Astrocyte of the cerebellum (primary cell): Measurements from ENCODE around the gene DIS3L2.

Experiments used
- DNase-seq: peaks from one replicate; pipeline ENCODE4 v3.0.0-alpha.2; 2011; ENCODE audit warnings: low read depth
- H3K4me3 ChIP-seq: 2 replicates; pipeline ENCODE4 v1.5.1; 2011; ENCODE audit warnings: mild to moderate bottlenecking, low read depth, low read length, moderate library complexity
- CTCF ChIP-seq: IDR thresholded peaks from 2 replicates; pipeline ENCODE4 v1.5.1; 2012; ENCODE audit warnings: low read length, low read depth, moderate library complexity, mild to moderate bottlenecking; ENCODE audit errors: missing control alignments
- in situ Hi-C: cut with HindIII; loops from 2 replicates; pipeline ENCODE4 v1.10.0; 2017; ENCODE audit warnings: low sequenced_read_pairs

The DIS3L2 gene

GRCh38 chr2:231988179-231988866 is 26.8 kb downstream of the DIS3L2 start:
- TF ChIP-seq CTCF: no peak
- no peak for DNase-seq
- no peak overlapping the region for H3K4me3 ChIP-seq
- in situ Hi-C loops: no loop called here

GRCh38 chr2:231991664-231992063 is 30.2 kb downstream of the DIS3L2 start:
- no peak for DNase-seq
- in situ Hi-C loops: no loop called here
- no peak overlapping the region for H3K4me3 ChIP-seq
- no peak for TF ChIP-seq CTCF

- in situ Hi-C loops: no loop called here
- TF ChIP-seq CTCF: no peak
- no peak overlapping the region for H3K4me3 ChIP-seq
- DNase-seq: no peak
Measured at GRCh38 chr2:231992888-231993287, 31.4 kb downstream of the DIS3L2 start.

GRCh38 chr2:231996797-231997540 is 35.5 kb downstream of the DIS3L2 start:
- no peak for TF ChIP-seq CTCF
- in situ Hi-C loops: no loop called here
- DNase-seq: no peak
- H3K4me3 ChIP-seq: no peak overlapping the region

- no peak for TF ChIP-seq CTCF
- no peak overlapping the region for H3K4me3 ChIP-seq
- in situ Hi-C loops: no loop called here
- no peak for DNase-seq
Measured at GRCh38 chr2:231998046-231998445, 36.5 kb downstream of the DIS3L2 start.

GRCh38 chr2:232000439-232000838 is 38.9 kb downstream of the DIS3L2 start:
- in situ Hi-C loops: no loop called here
- no peak for DNase-seq
- H3K4me3 ChIP-seq: no peak overlapping the region
- TF ChIP-seq CTCF: no peak
